ENCODE results near the gene CENPI.

- TF ChIP-seq, protein P1, sequence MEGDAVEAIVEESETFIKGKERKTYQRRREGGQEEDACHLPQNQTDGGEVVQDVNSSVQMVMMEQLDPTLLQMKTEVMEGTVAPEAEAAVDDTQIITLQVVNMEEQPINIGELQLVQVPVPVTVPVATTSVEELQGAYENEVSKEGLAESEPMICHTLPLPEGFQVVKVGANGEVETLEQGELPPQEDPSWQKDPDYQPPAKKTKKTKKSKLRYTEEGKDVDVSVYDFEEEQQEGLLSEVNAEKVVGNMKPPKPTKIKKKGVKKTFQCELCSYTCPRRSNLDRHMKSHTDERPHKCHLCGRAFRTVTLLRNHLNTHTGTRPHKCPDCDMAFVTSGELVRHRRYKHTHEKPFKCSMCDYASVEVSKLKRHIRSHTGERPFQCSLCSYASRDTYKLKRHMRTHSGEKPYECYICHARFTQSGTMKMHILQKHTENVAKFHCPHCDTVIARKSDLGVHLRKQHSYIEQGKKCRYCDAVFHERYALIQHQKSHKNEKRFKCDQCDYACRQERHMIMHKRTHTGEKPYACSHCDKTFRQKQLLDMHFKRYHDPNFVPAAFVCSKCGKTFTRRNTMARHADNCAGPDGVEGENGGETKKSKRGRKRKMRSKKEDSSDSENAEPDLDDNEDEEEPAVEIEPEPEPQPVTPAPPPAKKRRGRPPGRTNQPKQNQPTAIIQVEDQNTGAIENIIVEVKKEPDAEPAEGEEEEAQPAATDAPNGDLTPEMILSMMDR (IDR thresholded peaks at IDR 0.05 in 8 of 11, conservative IDR thresholded peaks at IDR 0.05 in 3 of 11), result no peak
- TF ChIP-seq POLR2AphosphoS5 (IDR thresholded peaks at IDR 0.05), result no peak
Measured at GRCh38 chrX:101078716-101079598, 19.0 kb upstream of the CENPI start, which contains the start of gene TMEM35A.

Measured in spleen (tissue), 7 donors.